ENCODE results near the gene RASA3.

RASA3 gene

DNA sequence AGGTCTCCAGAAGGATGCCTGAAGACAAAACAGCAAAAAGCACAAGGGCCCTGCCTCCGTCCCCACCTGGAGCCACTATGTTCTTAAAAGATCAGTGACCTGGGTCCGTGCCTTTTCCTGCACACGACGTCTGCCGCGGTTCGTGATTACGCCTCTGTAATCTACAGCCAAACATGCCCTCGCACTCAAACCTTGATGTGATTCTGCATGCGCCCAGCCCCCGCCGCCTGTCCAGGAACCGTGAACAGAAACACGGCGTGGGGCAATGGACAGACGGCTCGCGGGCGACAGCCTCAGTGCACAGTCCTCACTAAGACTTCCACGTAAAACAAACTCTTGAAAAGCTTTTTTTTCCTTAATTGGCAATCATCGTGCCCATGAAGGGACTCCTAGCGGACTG lies 174.1 kb downstream of the RASA3 start:
- no peak for DNase-seq

DNA sequence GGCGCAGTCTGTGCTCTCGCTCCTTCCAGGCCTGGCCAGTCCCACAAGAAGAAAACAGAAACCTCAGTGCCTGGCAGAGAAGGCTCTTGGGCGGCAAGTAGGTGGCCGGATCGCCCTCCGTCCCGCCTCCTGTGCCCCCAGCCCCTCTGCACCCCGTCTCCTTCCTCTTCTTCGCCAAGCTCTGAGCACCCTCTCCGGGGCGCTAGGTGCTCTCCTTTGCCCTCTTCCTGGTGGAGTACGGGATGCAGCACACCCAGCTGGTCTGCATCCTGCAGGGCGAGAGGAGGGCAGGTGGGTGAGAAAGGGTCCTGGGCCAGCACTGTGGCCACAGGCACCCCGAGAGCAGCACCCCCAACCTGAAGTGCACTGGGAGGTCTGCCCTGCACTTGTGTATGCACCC lies 175.9 kb downstream of the RASA3 start:
- DNase-seq: no peak

DNA sequence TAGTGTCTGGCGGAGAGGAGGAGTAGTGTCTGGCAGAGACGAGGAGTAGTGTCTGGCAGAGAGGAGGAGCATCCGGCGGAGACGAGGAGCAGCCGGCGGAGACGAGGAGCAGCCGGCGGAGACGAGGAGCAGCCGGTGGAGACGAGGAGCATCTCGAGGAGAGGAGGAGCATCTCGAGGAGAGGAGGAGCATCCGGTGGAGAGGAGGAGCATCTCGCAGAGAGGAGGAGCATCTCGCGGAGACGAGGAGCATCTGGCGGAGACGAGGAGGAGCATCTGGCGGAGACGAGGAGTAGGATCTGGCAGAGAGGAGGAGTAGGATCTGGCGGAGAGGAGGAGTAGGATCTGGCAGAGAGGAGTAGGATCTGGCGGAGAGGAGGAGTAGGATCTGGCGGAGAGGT lies 176.7 kb downstream of the RASA3 start:
- DNase-seq: no peak

DNA sequence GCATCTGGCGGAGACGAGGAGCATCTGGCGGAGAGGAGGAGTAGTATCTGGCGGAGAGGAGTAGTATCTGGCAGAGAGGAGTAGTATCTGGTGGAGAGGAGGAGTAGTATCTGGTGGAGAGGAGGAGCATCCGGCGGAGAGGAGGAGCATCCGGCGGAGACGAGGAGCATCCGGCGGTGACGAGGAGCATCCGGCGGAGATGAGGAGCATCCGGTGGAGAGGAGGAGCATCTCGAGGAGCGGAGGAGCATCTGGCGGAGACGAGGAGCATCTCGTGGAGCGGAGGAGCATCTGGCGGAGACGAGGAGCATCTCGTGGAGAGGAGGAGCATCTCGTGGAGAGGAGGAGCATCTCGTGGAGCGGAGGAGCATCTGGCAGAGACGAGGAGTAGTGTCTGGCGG lies 177.2 kb downstream of the RASA3 start:
- no peak for DNase-seq

DNA sequence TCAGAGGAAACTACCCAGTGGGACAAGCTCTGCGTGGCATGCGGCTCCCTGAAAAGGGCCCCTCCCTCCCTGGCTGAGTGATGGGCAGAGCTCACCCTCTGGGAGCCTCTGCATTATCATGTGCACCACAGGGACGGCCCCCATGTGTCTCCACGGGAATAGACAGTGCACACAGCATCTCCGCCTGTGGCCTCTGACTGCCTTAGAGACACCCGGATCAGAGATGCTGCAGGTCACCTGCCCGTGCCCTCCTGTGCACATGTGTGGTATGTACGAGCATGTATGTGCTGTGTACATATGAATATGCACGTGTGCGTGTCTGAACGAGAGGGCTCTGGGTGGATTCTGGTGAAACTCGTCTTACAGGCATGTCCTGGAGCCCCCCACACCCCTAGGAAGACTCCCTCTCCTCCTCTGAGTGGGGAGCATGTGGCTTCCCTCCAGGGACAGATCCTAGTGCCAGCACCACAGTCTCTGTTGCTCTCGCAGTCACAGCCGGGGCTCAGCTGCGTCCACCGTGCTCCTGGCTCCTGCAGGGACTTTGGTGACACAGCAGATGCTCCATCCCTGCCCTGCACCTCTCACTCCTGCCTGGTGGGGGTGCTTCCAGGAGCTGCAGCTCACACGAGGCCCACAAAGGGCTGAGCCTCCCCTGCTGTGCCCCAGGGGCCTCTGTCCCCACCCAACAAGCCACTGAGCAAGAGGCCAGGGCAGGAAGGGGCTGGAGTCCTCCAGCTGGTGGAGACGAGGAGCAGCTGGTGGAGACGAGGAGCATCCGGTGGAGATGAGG lies 178.2 kb downstream of the RASA3 start:
- DNase-seq: no peak

DNA sequence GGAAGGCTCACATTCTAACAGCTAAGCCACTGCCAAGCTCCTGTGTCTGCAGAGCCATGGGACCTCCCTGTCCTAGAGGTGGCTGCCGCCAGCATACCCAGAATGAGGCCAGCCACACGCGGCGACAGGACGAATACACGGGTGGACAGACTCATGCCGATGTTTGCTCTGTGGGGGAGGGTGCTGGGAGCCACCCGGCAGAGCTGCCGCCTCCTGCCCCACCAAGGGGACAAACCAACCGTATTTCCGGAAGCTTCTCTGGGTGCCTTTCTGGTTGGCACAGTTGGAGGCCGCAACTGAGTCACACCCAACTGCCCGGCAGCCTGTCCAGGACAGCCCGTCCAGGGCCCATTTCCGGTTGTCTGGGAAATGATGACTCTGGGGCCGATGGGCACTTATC lies 178.9 kb downstream of the RASA3 start:
- DNase-seq: no peak

DNA sequence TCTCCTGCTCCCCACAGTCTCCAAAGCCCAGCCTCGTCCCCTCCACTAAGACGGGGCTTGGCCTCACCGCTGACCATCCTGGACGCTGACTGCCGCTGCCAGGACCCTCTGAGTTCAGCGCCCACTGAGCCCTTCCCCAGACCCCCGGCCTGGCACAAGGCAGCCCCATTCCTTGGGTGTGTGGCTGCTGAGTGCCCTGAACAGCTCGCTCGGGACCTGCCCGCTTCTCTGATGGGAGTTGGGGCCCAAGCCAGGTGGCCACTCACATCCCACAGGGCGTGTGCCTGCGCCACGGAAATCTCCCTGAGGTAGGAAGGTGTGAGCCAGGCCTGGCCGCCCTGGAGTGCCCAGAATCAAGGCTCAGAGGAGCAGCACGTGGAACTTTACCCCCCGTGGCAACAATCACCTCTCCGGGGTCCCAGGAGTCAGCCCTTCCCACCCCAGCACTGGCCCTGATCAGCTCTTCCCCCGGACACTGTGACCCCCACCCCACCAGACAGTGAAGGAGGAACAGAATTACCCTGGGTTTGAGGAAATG lies 179.4 kb downstream of the RASA3 start:
- DNase-seq: no peak

DNA sequence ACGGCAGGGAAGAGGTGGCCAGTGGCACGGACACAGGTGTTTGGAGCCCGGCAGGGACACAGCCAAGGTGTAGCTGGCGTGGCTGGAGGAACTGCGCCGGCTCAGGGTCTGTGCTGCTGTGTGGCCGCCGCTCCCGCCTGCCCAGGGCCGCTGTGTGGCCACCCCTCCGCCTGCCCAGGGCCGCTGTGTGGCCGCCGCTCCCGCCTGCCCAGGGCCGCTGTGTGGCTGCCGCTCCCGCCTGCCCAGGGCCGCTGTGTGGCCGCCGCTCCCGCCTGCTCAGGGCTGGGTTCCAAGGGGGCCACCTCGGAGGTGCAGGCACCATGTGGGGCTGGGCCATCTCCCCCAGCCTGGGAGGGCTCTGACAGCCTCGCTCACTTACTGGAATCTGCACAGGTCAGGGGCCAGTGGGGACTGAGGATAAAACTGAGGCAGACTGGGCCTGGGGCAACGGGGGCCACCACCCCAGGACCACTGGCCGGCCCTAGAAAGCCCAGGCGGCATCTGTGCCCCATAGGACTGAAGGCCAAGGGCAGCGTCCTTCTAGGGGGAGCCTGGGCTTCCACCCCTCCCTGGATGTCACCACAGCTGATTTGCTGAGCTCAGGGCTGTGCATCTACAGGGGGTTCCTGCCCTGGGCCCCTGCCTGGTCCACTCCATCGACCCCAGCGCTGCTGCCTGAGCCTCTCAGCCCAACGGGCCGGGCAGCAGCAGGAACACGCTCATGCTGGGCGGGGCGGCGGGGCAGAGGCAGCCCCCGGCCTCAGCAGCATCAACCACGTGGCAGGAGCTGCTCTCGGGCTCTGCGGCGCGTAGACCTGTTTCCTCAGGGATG lies 180.1 kb downstream of the RASA3 start:
- DNase-seq: no peak

DNA sequence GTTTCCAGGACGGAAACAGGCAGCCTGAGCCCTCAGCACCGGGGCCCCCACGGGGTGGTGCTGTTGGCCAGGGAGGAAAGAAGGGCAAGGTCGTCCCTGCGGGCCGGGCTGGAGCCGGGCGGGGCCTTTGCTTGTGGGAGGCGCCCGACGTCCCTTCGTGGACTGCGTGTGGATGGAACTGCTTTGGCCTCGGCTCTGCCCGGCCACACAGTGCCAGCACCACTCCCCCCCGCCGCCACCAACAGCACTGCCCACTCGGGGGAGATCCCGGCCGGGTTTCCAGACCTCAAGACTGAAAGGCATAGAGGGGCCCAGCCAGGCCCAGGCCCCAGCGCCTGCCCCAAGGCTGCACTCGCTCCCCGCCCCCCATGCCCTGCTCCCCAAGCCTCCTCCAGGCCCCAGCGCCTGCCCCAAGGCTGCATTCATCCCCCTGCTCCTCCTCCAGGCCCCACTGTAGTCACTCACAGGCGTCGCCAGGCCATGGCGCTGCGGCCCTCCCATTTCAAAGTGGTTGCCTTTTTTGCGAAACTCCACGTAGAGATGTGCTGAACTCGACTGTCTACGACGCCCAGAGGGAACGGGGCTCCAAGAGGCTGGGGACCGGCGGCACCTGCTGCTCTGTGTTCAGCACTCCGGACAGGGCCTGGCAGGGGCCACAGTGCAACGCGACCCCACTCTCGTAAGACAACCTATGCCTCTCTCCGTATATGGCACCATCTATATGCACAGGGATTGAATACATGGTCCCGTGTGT lies 181.0 kb downstream of the RASA3 start:
- DNase-seq: peak; percentile 11

DNA sequence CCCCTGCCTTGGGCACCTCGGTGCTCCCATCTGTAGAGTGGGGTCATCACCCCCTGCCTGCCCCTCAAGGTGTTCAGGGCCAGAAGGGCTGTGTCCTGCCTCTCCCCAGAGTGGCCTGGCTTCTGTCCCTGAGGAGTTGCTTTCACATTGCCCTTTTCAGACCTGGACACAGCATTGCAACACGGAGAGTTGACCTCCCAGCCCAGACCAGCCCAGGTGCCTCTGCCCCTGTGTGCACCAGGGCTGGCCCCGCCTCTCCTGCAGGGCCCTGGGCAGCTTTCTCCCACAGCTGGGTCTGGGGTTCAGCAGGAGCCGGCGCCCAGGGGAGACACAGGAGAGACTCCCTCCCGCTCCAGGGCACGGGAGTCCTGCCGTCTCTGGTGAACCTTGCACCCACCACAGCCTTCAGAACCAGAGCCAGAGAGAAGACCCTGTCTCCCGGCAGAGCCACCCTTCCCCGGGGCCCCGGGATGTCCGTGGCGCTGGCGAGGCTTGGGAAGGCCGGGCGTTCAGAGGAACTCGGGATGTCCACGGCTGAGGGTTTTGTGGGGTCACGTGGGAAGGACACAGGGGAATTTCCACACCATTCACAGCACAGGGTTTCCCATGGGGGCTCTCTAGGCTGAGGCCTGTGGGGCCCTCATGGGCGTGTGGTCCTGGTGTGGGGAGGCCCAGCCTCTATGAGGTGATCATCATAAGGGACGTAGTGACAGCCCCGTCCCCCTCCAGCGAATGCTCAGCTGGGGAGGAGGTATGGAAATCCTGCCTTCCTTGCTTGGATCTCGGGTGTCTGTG lies 181.8 kb downstream of the RASA3 start:
- DNase-seq: no peak

DNA sequence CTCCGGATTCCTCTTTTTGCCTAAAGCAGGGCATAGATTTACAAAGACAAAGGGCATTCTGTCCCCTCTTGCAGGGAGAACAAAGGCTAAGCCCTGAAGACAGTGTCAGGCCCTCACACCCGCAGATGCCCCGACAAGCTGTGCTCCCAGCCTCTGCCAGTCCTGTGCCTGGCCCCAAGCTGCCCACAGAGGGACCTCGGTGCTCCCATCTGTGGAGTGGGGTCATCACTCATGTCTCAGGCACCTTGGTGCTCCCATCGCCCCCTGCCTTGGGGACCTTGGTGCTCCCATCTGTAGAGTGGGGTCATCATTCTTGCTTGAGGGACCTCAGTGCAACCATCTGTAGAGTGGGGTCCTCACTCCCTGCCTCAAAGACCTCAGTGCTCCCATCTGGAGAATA lies 182.9 kb downstream of the RASA3 start:
- no peak for DNase-seq

DNA sequence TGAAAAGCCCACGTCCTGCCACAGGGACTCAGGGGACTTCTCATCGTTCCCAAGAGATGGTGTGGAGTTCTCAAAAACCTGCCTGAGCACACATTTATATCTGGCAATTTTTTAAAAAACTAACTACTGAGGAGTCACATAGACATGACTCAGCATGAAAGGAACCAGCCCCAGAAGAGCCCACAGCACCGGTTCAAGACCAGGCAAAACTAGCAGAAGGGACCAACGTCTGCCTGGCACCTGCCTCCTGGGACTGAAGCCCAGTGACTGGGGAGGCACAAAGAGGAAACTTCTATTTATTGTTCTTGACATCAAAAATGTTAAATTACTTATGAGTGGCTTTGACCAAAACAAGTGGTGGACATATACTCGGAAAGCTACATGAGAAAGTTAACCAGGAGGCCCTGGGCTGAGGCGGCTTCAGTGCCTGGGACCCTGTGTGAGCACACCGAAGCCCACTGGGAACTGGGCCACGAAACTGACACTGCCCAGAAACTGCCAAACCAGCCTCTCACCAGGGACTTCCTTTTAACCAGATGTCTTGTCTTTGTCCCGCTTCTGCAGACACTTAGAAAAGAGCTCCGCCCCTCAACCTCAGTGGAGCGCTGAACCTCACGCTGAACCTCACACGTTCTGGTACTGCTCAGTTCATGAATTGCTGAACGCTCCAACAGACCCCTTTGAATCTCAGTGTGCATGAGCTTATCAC lies 184.2 kb downstream of the RASA3 start:
- DNase-seq: no peak

DNA sequence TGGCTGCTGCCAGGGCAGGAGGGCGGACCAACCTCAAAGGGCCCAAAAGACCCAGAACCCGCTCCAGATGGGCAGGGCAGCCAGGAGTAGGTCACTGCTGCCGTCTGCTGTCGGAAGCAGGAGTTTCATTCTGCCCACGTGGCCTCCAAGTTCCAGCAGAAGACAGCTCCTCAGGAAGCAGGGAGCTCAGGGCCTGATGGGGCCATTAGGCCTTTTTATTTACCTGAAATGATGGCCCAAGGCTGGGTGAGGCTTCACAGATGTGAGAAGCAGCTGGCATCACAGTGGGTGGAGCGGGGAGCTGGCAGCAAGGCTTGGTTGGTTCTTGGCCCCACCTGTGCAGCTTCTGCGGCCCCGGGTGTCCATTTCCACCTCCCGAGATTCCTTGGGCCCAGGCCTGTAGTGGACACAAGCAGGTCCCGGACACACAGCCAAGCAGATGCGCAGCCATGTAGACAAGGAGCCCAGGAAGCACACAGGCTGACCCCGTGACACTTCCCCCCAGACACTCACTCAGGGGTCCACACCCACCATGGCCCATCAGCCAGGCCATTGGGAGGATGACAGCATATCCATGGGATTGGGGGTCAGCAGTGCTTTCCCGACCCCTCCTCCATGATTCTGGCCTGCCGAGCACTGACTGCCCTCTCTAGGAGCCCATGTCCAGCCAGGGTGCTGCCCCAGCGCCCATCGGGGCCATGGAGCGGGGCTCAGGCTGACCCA lies 185.0 kb downstream of the RASA3 start:
- no peak for DNase-seq

DNA sequence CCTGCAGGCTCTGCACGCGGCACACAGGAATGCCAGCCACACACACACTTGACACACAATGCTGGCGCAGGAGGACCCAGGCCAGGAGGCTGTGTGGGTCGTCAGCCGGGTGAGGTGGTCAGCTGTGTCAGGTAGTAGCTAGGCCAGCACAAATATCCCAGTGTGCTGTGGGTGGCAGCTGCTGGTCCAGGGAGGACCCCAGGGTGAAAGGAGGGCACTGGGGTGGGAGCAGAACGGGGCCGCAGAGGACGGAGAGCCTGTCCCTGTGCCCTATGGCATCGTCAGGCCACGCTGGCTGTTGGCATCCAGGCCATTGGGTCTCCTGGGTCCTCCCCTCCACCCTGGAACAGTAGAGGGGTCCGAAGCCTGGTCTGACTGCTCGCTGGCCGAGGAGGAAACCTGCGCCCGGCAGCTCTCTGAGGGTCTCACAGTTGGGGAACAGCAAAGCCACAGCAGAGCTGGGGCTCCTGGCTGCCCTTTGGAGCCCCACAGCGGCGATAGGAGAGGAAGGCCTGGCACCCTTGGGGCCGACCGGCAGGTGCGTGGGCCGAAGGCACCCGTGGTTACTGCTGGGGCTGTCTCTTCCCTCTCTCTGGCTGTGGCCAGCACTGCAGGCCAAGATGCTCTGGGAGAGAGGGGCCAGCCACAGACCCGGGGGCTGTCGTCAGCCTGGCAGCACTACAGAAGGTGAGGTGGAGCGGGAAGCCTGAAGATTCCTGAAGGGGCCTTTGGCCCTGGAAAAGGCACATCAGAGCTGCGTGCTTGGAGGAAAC lies 185.8 kb downstream of the RASA3 start:
- no peak for DNase-seq

DNA sequence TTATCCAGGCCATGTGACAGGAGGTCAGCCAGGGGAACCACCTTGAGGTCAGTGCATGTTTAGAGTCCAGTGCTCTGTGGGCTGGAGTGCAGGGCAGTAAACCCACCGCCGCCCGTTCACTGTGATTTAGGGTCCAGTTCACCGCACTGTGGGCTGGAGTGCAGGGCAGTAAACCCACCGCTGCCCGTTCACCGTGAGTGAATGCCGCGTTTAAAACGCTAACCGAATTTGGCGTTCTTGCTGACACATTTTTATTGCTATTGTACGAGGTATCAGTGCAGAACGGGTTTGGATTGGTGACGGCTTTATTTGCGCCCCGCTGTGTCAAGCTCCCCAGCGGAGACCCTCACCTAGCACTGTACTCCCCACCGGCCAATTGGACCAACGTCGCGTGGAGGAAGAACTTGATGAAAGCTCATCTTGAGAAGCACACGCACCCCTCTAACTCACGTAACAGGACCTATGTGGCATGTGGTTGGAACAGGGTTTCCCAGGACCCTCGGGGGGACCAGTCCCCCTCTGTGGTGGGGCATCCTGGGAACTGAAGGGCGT lies 186.5 kb downstream of the RASA3 start:
- DNase-seq: no peak

DNA sequence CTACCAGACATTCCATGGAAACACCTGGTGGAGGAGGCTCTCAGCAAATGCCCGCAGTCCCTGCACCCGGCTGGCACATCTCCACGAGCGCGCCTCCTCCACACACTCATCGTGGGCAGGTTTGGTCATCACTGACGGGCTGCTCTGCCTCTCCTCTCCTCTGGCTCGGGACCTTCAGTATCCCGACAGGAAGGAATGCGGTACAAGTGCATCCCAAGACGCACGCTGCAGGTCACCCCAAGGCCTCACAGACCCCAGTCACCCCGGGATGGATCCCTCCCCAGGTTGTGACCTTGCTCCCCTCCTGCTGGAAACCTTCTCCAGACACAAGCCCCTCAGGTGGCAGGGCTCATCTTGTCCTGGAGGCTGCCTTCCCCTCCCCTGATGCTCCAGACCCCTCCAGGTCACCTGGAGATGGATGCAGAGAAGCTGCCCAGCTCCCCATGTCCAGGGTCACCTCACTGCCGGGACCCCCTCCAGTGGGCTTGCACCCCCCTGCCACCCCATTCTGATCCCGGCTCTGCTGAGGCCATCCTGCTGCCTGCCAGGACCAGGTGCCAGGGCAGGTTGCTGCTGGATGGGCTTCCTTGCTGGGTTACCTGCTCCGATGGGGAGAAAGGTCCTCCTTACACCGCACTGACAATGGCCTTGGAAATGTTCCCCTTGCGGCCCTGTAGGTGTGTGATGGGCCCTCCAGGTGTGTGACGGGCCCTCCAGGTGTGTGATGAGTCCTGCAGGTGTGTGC lies 188.4 kb downstream of the RASA3 start:
- no peak for DNase-seq

DNA sequence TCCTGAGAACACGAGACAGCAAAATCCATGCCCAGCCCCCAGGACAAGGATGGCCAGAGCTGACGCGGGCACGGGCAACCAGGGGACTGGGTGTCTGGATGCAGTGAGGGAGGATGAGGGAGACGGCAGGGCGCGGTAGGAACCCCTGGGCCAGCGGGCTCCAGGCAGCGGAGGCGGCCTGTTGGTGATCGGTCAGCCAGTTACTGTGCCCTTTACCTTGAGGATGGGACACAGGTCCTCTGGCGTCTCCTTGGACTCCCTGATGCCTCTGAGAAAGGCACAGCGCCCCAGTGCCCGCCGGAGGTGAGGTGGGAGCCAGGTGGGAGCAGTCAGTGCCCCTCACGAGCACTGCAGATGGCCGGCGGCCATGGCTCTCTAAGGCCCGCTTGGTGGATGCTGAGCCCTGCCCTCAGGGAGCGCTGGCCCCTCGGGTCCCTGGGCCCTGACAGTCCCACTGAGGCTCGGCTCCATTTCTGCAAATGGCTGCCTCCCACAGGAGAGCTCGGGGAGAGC lies 189.8 kb downstream of the RASA3 start:
- DNase-seq: no peak

DNA sequence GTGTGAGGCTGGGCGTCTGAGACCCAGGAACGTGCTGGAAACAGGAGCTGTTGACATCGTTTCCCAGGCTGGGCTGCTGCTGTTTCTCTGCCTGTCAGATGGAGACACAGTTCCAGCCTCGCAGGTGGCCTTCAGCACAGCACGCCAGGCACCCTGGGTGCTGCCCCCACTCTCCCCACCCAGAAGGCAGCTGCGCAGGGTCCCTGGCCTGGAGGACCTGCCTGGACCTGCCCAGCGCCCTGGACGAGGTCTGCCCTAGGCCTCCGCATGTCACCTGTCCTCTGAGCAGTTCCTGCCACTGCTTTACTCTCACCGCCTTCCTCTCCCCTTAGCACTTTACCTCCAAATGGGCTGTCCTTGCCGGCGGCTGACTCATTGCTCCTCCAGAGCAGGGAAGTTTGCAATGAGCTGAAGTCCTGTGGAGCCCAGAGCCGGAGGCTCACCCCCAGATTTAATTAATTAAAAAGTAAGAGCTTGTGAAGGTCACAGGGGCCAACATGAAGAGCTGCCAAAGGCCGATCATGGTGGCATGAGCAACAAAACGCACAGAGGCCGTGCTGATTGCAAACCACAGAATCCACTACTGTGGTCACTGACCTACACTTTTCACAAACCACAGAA lies 190.7 kb downstream of the RASA3 start:
- DNase-seq: peak; percentile 62

DNA sequence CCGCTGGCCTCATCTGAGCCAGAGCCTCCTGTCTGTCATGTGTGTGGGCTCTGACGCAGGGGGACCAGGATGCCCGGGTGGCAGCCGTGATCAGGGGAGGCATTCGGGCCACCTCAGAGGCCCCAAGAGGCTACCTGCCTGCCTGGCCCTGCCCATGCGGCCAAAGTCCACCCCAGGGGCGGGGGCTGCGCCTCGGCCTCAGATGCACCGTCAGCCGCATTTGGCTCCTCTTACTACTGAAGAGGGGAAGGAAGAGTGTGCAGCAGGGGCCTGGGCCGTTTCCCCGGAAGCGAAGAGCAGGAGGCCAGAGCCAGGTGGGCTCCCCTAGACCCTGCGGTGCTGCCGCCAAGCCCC lies 192.5 kb downstream of the RASA3 start:
- no peak for DNase-seq

All from NCI-H510A (cell line).